MCF 10A (cell line): ENCODE data around the gene MCTP1. TPM values are rescaled to one million over a fixed set of nuclear protein-coding genes. Genes with fewer than 3 reads are reported as not detected.

ENCODE experiments used
- BruUV-seq: library from RNA; stranded (reverse); fragments of 400-500 nt; replicated peaks from 2 replicates; lab custom pipeline; 2021; lab: Mats Ljungman, UMichigan
- CTCF ChIA-PET: fragments of 300-600 bp; sonication (Branson Sonifier 250); formaldehyde crosslinking; extraction: SDS; loops from one replicate; lab custom pipeline; 2021; ENCODE audit warnings: antibody characterized with exemption, inconsistent platforms; lab: Yijun Ruan, JAX
- POLR2A ChIA-PET: fragments of 300-600, 350-650 bp; sonication (Branson Sonifier 250); formaldehyde crosslinking; extraction: SDS; loops from one replicate; lab custom pipeline; 2020; ENCODE audit warnings: antibody characterized with exemption, inconsistent platforms; lab: Yijun Ruan, JAX
- DNase-seq: peaks from one replicate; pipeline ENCODE4 v3.0.0-alpha.2; 2018; ENCODE audit not compliant: unreplicated experiment
- H3K27ac Mint-ChIP-seq: one replicate; pipeline ENCODE4 v1.8.0; 2022; ENCODE audit warnings: mild to moderate bottlenecking, low read depth, mixed read lengths; ENCODE audit not compliant: unreplicated experiment
- H3K27me3 Mint-ChIP-seq: one replicate; pipeline ENCODE4 v1.8.0; 2022; ENCODE audit warnings: mixed read lengths; ENCODE audit not compliant: insufficient read depth, unreplicated experiment
- H3K36me3 Mint-ChIP-seq: one replicate; pipeline ENCODE4 v1.8.0; 2022; ENCODE audit warnings: mild to moderate bottlenecking, moderate library complexity, mixed read lengths; ENCODE audit not compliant: insufficient read depth, unreplicated experiment
- H3K4me1 Mint-ChIP-seq: one replicate; pipeline ENCODE4 v1.8.0; 2022; ENCODE audit warnings: mixed read lengths; ENCODE audit not compliant: insufficient read depth, unreplicated experiment
- H3K4me3 Mint-ChIP-seq: one replicate; pipeline ENCODE4 v1.8.0; 2022; ENCODE audit warnings: mild to moderate bottlenecking, moderate library complexity, mixed read lengths; ENCODE audit not compliant: unreplicated experiment
- H3K9me3 Mint-ChIP-seq: one replicate; pipeline ENCODE4 v1.8.0; 2022; ENCODE audit warnings: mixed read lengths; ENCODE audit not compliant: unreplicated experiment
- intact Hi-C: fragments of 100-400 bp; cut with micrococcal nuclease; formaldehyde crosslinking; loops from 2 replicates; pipeline ENCODE4 v1.14.1; 2022
- total RNA-seq: library from RNA; stranded (reverse); gene quantifications from 2 replicates; pipeline ENCODE4 v1.2.3, GENCODE V29; 2022
- TF ChIP-seq, protein P1 (sequence below): fragments of 200-600 bp; IDR thresholded peaks from one replicate; pipeline ENCODE4 v1.8.0; 2022; ENCODE audit warnings: antibody characterized with exemption, mild to moderate bottlenecking; ENCODE audit not compliant: unreplicated experiment

Gene MCTP1
- total RNA-seq, 1 experiment from 2014 or later, result 40.3 TPM

DNA sequence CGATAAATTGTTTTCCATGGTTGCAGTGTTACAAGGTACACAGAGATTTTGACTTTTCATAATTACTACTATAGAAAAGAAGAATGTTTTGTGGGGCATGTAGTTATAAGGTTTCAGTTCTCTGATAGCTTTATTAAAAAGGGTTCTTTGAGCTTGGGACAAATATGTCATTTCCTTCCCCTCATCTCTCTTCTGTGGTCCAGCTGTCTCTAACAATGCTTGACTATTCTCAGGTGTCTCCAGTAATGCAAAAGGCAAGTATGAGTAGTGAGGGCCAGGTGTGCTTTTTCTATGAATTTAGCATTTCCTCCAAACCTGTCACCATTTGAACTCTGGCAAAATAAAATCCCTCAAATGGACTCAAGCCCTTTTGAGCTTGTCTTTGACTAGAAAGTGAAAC is 582.2 kb downstream of the MCTP1 start:
- Mint-ChIP-seq H3K4me3 (no peak overlapping the region), H3K36me3 (peaks cover 11% of the 10 kb centered on the region), H3K9me3 (no peaks in the 10 kb centered on the region), H3K4me1 (peaks cover 6% of the 10 kb centered on the region), H3K27me3 (no peaks in the 10 kb centered on the region), H3K27ac (no peak overlapping the region)
- no peak for DNase-seq
- TF ChIP-seq, protein P1, sequence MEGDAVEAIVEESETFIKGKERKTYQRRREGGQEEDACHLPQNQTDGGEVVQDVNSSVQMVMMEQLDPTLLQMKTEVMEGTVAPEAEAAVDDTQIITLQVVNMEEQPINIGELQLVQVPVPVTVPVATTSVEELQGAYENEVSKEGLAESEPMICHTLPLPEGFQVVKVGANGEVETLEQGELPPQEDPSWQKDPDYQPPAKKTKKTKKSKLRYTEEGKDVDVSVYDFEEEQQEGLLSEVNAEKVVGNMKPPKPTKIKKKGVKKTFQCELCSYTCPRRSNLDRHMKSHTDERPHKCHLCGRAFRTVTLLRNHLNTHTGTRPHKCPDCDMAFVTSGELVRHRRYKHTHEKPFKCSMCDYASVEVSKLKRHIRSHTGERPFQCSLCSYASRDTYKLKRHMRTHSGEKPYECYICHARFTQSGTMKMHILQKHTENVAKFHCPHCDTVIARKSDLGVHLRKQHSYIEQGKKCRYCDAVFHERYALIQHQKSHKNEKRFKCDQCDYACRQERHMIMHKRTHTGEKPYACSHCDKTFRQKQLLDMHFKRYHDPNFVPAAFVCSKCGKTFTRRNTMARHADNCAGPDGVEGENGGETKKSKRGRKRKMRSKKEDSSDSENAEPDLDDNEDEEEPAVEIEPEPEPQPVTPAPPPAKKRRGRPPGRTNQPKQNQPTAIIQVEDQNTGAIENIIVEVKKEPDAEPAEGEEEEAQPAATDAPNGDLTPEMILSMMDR, result no peak
- intact Hi-C loops, result no loop called here
- ChIA-PET CTCF (interaction anchor here (0.6 to 0.8 kb wide), 2 partner anchors 178 to 324 kb away, joined by 3 to 4 read pairs; no protein-coding TSS in a partner anchor), POLR2A (interaction anchor here (0.5 kb wide), 1 partner anchor 180 kb away, joined by 4 read pairs; no protein-coding TSS in a partner anchor)
- no TSS peak for BruUV-seq

GRCh38 chr5:94700592-94700991 is 584.3 kb downstream of the MCTP1 start:
- TF ChIP-seq, protein P1, result no peak
- intact Hi-C loops, result no loop called here

DNA sequence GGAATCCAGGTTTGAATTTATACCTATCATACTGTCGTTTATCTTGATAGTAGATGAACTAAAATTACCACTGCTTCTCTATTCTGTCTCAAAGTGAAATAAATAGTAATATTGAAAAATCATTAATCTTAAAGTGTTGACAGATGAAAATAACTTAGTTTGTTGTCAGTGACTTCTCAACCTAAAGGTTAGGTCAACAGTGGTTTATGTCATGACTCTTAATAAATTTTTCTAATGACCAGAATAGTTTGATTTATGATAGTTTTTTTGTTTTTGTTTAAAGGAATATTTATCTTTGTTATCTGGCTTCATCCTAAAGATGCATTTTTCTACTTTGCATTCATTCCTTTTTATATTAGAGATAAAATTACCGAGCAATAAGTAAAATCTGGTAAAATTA is 585.3 kb downstream of the MCTP1 start:
- intact Hi-C loops, result no loop called here

More at GRCh38 chr5:94700592-94700991, 584.3 kb downstream of the MCTP1 start:
- DNase-seq, result no peak
- Mint-ChIP-seq H3K9me3 (no peaks in the 10 kb centered on the region), H3K27me3 (no peaks in the 10 kb centered on the region), H3K36me3 (peaks cover 15% of the 10 kb centered on the region), H3K4me1 (no peaks in the 10 kb centered on the region), H3K27ac (no peak overlapping the region), H3K4me3 (no peak overlapping the region)
- ChIA-PET POLR2A (no interaction called here), CTCF (interaction anchor here (1.0 kb wide), 1 partner anchor 37 kb away, joined by 6 read pairs; no protein-coding TSS in a partner anchor)
- no TSS peak for BruUV-seq

GRCh38 chr5:94698197-94698596 is 586.7 kb downstream of the MCTP1 start:
- Mint-ChIP-seq H3K27me3 (no peaks in the 10 kb centered on the region), H3K36me3 (peaks cover 11% of the 10 kb centered on the region), H3K4me3 (no peak overlapping the region), H3K9me3 (no peaks in the 10 kb centered on the region), H3K4me1 (peaks cover 2% of the 10 kb centered on the region), H3K27ac (no peak overlapping the region)
- POLR2A ChIA-PET, result interaction anchor here (1.2 to 1.5 kb wide), 2 partner anchors 10 to 11 kb away, joined by 3 to 5 read pairs; no protein-coding TSS in a partner anchor
- no TSS peak for BruUV-seq
- intact Hi-C loops, result no loop called here
- DNase-seq, result no peak
- TF ChIP-seq, protein P1, result no peak
- CTCF ChIA-PET, result no interaction called here

More for the DNA sequence above, 585.3 kb downstream of the MCTP1 start:
- ChIA-PET POLR2A (no interaction called here), CTCF (no interaction called here)
- peaks cover 15% of the 10 kb centered on the region for H3K36me3 Mint-ChIP-seq
- no peaks in the 10 kb centered on the region for H3K9me3 Mint-ChIP-seq
- TF ChIP-seq, protein P1, result no peak
- no peak overlapping the region for H3K27ac Mint-ChIP-seq
- H3K4me3 Mint-ChIP-seq, result no peak overlapping the region
- no peak for DNase-seq
- no peaks in the 10 kb centered on the region for H3K4me1 Mint-ChIP-seq
- no peaks in the 10 kb centered on the region for H3K27me3 Mint-ChIP-seq
- BruUV-seq, result no TSS peak
